ENCODE measurements around the gene SLC33A1. TPM values are rescaled to one million over a fixed set of nuclear protein-coding genes. Genes with fewer than 3 reads are reported as not detected.

Gene SLC33A1
- total RNA-seq, 2 donors from 2014 or later = 29.4 to 30.9 TPM

- no peak overlapping the region for H3K4me3 ChIP-seq
- intact Hi-C loops (cut with DNase I) = no loop called here
- no peak overlapping the region for H3K9ac ChIP-seq (ENCODE audit: low read depth in 2 of 2, low read length in 2 of 2)
- no peak for TF ChIP-seq CTCF (IDR thresholded peaks at IDR 0.05)
- no peaks in the 10 kb centered on the region for H3K36me3 ChIP-seq
- H3K4me1 ChIP-seq = no peaks in the 10 kb centered on the region
- no peak overlapping the region for H3K27ac ChIP-seq
- DNase-seq = no peak
- no peaks in the 10 kb centered on the region for H3K9me3 ChIP-seq
- no peaks in the 10 kb centered on the region for H3K27me3 ChIP-seq
These were observed 22.3 kb upstream of the SLC33A1 start for GRCh38 chr3:155876503-155876902.

GRCh38 chr3:155876037-155876436 lies 21.8 kb upstream of the SLC33A1 start:
- Histone ChIP-seq H3K36me3 (no peaks in the 10 kb centered on the region), H3K9me3 (no peaks in the 10 kb centered on the region), H3K27me3 (no peaks in the 10 kb centered on the region), H3K27ac (no peak overlapping the region), H3K4me3 (no peak overlapping the region), H3K4me1 (no peaks in the 10 kb centered on the region), H3K9ac (ENCODE audit: low read depth in 2 of 2, low read length in 2 of 2) (no peak overlapping the region)
- no peak for TF ChIP-seq CTCF (IDR thresholded peaks at IDR 0.05)
- intact Hi-C loops (cut with DNase I) = no loop called here
- no peak for DNase-seq

GRCh38 chr3:155872904-155873646 lies 18.8 kb upstream of the SLC33A1 start:
- no peak overlapping the region for H3K4me3 ChIP-seq
- H3K9me3 ChIP-seq = no peaks in the 10 kb centered on the region
- H3K4me1 ChIP-seq = no peaks in the 10 kb centered on the region
- H3K27me3 ChIP-seq = no peaks in the 10 kb centered on the region
- no peak overlapping the region for H3K9ac ChIP-seq (ENCODE audit: low read depth in 2 of 2, low read length in 2 of 2)
- no peak for DNase-seq
- intact Hi-C loops (cut with DNase I) = no loop called here
- TF ChIP-seq CTCF (IDR thresholded peaks at IDR 0.05) = no peak
- H3K27ac ChIP-seq = no peak overlapping the region
- H3K36me3 ChIP-seq = no peaks in the 10 kb centered on the region

GRCh38 chr3:155871746-155872158 lies 17.5 kb upstream of the SLC33A1 start:
- Histone ChIP-seq H3K4me1 (no peaks in the 10 kb centered on the region), H3K9ac (ENCODE audit: low read depth in 2 of 2, low read length in 2 of 2) (peak overlapping the region; percentile 89 to 99), H3K36me3 (no peaks in the 10 kb centered on the region), H3K9me3 (no peaks in the 10 kb centered on the region), H3K27me3 (no peaks in the 10 kb centered on the region), H3K27ac (peak overlapping the region; percentile 96), H3K4me3 (peak overlapping the region; percentile 99)
- no peak for TF ChIP-seq CTCF (IDR thresholded peaks at IDR 0.05)
- intact Hi-C loops (cut with DNase I) = no loop called here
- no peak for DNase-seq

- Histone ChIP-seq H3K4me1 (no peaks in the 10 kb centered on the region), H3K4me3 (peak overlapping the region; percentile 99)
- TF ChIP-seq CTCF (IDR thresholded peaks at IDR 0.05) = no peak
These were observed 16.9 kb upstream of the SLC33A1 start for GRCh38 chr3:155870945-155871745.

More at GRCh38 chr3:155870945-155871745, 16.9 kb upstream of the SLC33A1 start:
- peak overlapping the region; percentile 96 for H3K27ac ChIP-seq
- H3K36me3 ChIP-seq = no peaks in the 10 kb centered on the region
- H3K9ac ChIP-seq (ENCODE audit: low read depth in 2 of 2, low read length in 2 of 2) = peak overlapping the region; percentile 89 to 99
- peak; percentile 71 for DNase-seq
- H3K9me3 ChIP-seq = no peaks in the 10 kb centered on the region
- no peaks in the 10 kb centered on the region for H3K27me3 ChIP-seq
- intact Hi-C loops (cut with DNase I) = no loop called here
